Liver (tissue), 9 donors: ENCODE measurements around the gene NOX1. TPM values are rescaled to one million over a fixed set of nuclear protein-coding genes. Genes with fewer than 3 reads are reported as not detected.

Experiments used
- DNase-seq: peaks from one replicate; pipeline ENCODE4 v3.0.0-alpha.2; 2017; ENCODE audit warnings: low spot score
- H3K27ac ChIP-seq, 2 donors: one replicate each; pipeline ENCODE4 v1.7.0; 2013; ENCODE audit warnings: inconsistent platforms in 2 of 2, low read length in 2 of 2, control low read depth in 1 of 2, low read depth in 1 of 2, mild to moderate bottlenecking in 1 of 2
- H3K27me3 ChIP-seq, 4 donors: one replicate each; pipeline versions ENCODE4 v1.6.1 to v1.7.0; 2013; ENCODE audit warnings: low read length in 3 of 4, inconsistent platforms in 1 of 4, mild to moderate bottlenecking in 1 of 4, moderate library complexity in 1 of 4; ENCODE audit not compliant: control insufficient read depth in 4 of 4, insufficient read depth in 4 of 4
- H3K36me3 ChIP-seq, 4 donors: one replicate each; pipeline versions ENCODE4 v1.6.1 to v1.7.0; 2013; ENCODE audit warnings: low read length in 3 of 4, mild to moderate bottlenecking in 3 of 4, low read depth in 1 of 4, moderate library complexity in 1 of 4; ENCODE audit not compliant: control insufficient read depth in 4 of 4, insufficient read depth in 3 of 4
- H3K4me1 ChIP-seq, 4 donors: one replicate each; pipeline versions ENCODE4 v1.6.1 to v1.7.0; 2013; ENCODE audit warnings: low read length in 3 of 4, mild to moderate bottlenecking in 3 of 4, moderate library complexity in 1 of 4; ENCODE audit not compliant: control insufficient read depth in 4 of 4, insufficient read depth in 4 of 4
- H3K4me3 ChIP-seq, 3 donors: one replicate each; pipeline versions ENCODE4 v1.6.1 to v1.7.0; 2013; ENCODE audit warnings: low read length in 3 of 3, control low read depth in 1 of 3, low read depth in 1 of 3, mild to moderate bottlenecking in 1 of 3
- H3K9ac ChIP-seq, 2 donors: one replicate each; pipeline ENCODE4 v1.7.0; 2013; ENCODE audit warnings: low read length in 2 of 2, mild to moderate bottlenecking in 2 of 2, moderate library complexity in 2 of 2, control low read depth in 1 of 2, low read depth in 1 of 2
- H3K9me3 ChIP-seq, 4 donors: one replicate each; pipeline versions ENCODE4 v1.6.1 to v1.7.0; 2013; ENCODE audit warnings: low read length in 3 of 4; ENCODE audit not compliant: control insufficient read depth in 4 of 4
- CTCF ChIP-seq: fragments of 150-350 bp; IDR thresholded peaks from 2 replicates; pipeline ENCODE4 v1.5.1; 2017; ENCODE audit warnings: improper control_type of control experiment, low read depth, low read length; ENCODE audit not compliant: missing input control
- EGR1 ChIP-seq, 2 donors: IDR thresholded peaks; 2 replicates each; pipeline ENCODE4 v1.6.1; 2016 to 2018; ENCODE audit warnings: antibody characterized with exemption in 2 of 2, low read depth in 2 of 2
- FOXA1 ChIP-seq: IDR thresholded peaks from 2 replicates; pipeline ENCODE4 v1.6.1; 2016; ENCODE audit warnings: antibody characterized with exemption
- GABPA ChIP-seq, 2 donors: IDR thresholded peaks in 1 of 2; conservative IDR thresholded peaks in 1 of 2; 2 replicates each; pipeline ENCODE4 v1.6.1; 2016; ENCODE audit warnings: antibody characterized with exemption in 2 of 2, mild to moderate bottlenecking in 1 of 2, moderate library complexity in 1 of 2
- JUND ChIP-seq, 2 donors: IDR thresholded peaks; 2 replicates each; pipeline ENCODE4 v1.6.1; 2016; ENCODE audit warnings: antibody characterized with exemption in 2 of 2
- MAX ChIP-seq: IDR thresholded peaks from 2 replicates; pipeline ENCODE4 v1.6.1; 2016; ENCODE audit warnings: antibody characterized with exemption
- RAD21 ChIP-seq, 2 donors: IDR thresholded peaks; 2 replicates each; pipeline ENCODE4 v1.6.1; 2016; ENCODE audit warnings: antibody characterized with exemption in 2 of 2, mild to moderate bottlenecking in 2 of 2
- RXRA ChIP-seq, 2 donors: IDR thresholded peaks; 2 replicates each; pipeline ENCODE4 v1.6.1; 2017 to 2018; ENCODE audit warnings: antibody characterized with exemption in 2 of 2, mild to moderate bottlenecking in 1 of 2
- SP1 ChIP-seq: IDR thresholded peaks from 2 replicates; pipeline ENCODE4 v1.6.1; 2018; ENCODE audit warnings: antibody characterized with exemption, mild to moderate bottlenecking
- TAF1 ChIP-seq: conservative IDR thresholded peaks from 2 replicates; pipeline ENCODE4 v1.6.1; 2016; ENCODE audit warnings: antibody characterized with exemption, mild to moderate bottlenecking
- YY1 ChIP-seq: IDR thresholded peaks from 2 replicates; pipeline ENCODE4 v1.6.1; 2016; ENCODE audit warnings: antibody characterized with exemption, mild to moderate bottlenecking
- WGBS: extraction: QIAGEN DNeasy Blood & Tissue Kit; methylation state at CpG from one replicate; pipeline ENCODE4 v1.1.7; 2013; 5-methylcytosine and 5-hydroxymethylcytosine counted together
- polyA plus RNA-seq, 2 donors: library from polyadenylated mRNA; stranded (reverse) in 1 of 2; unstranded in 1 of 2; fragments of 200-250 nt in 1 of 2; fragments of >200 nt in 1 of 2; fragmentation: Nextera tagmentation in 1 of 2; extraction: Ambion mirVana in 1 of 2; gene quantifications; one replicate each; pipeline versions ENCODE4 v1.2.1 to v1.2.3, GENCODE V29; 2013 to 2015
- total RNA-seq, 2 donors: library from RNA; depleted of rRNA; stranded (reverse); fragments of >200 nt; gene quantifications; one replicate each; pipeline ENCODE4 v1.2.3, GENCODE V29; 2014
- TF ChIP-seq, protein P1 (sequence below): IDR thresholded peaks from 2 replicates; pipeline ENCODE4 v1.6.1; 2016; ENCODE audit warnings: antibody characterized with exemption
- TF ChIP-seq, protein P2 (sequence below): IDR thresholded peaks from 2 replicates; pipeline ENCODE4 v1.6.1; 2016; ENCODE audit warnings: antibody characterized with exemption
- donor health status: healthy.
- donor health status: healthy.
- donor health status: healthy.
- donor health status: healthy.
- donor health status: healthy.

Gene NOX1
- total and polyA plus RNA-seq, 4 donors, result 0.36 TPM; not detected in 3

DNA sequence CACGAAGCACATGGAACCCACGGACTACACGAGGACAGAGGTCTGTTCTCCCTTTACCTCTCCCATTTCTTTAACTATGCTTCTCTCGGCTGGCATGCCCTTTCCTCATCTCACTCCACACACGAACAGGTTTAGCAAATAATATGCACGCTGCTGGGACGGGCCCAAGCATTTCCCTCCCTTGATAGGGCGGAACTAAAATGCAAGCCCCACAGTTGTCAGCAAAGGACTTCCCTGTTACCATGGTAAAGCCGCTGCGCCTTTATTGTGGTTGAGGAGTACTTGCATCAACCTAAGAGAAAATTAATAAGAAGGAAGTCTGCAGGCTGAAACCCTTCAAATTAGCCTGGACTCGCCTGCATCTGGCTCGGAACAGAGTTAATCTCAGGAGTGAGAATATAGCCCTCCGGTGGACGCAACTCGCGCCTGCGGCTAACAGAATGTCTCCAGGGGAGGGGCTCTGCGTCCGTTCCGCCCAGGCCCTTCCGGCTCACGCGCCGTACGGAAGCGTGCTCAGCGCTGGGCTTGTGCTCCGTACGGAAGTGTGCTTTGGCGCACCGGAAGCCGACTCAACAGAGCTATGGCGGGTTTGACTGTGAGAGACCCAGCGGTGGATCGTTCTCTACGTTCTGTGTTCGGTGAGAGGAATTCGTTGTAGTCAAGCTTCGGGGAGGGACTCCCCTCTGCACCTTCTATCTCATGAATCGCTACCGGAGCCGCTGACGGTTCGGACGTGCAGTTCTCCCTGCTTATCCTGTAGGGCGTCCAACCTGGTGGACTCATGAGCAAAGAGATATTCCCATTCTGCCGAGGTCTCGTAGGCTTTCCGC lies 54.1 kb downstream of the NOX1 start, which contains the start of gene CSTF2:
CSTF2 (plus strand) TSS at position 555 of the 830 bp plus-strand sequence; CDS start at position 581, 26 bp downstream.
- Histone ChIP-seq H3K4me3 (peak within 1 kb of the TSS; percentile 81 to 99 (median 91)), H3K4me1 (peaks cover 0 to 7% (median 2%) of the 10 kb centered on the region in 4 donors), H3K36me3 (peaks cover 0 to 17% (median 5%) of the 10 kb centered on the region in 4 donors), H3K27me3 (no peaks in the 10 kb centered on the region), H3K9me3 (peaks cover 0 to 1% (median 0%) of the 10 kb centered on the region in 4 donors), H3K27ac (peak within 1 kb of the TSS; percentile 17 to 74), H3K9ac (no peak within 1 kb of the TSS)
- DNase-seq, result peak; percentile 67
- TF ChIP-seq TAF1 (no peak), EGR1 (IDR thresholded peaks at IDR 0.05; ENCODE audit: low read depth in 2 of 2) (peak; percentile 43 to 76), YY1 (peak; percentile 81), MAX (peak; percentile 82), CTCF (no peak), SP1 (no peak), FOXA1 (no peak), RAD21 (IDR thresholded peaks at IDR 0.05) (peak in 1 of 2 donors; percentile 29), RXRA (IDR thresholded peaks at IDR 0.05) (no peak), GABPA (IDR thresholded peaks at IDR 0.05 in 1 of 2, conservative IDR thresholded peaks at IDR 0.05 in 1 of 2) (peak; percentile 87 to 96), JUND (IDR thresholded peaks at IDR 0.05) (no peak)
- TF ChIP-seq, protein P1, sequence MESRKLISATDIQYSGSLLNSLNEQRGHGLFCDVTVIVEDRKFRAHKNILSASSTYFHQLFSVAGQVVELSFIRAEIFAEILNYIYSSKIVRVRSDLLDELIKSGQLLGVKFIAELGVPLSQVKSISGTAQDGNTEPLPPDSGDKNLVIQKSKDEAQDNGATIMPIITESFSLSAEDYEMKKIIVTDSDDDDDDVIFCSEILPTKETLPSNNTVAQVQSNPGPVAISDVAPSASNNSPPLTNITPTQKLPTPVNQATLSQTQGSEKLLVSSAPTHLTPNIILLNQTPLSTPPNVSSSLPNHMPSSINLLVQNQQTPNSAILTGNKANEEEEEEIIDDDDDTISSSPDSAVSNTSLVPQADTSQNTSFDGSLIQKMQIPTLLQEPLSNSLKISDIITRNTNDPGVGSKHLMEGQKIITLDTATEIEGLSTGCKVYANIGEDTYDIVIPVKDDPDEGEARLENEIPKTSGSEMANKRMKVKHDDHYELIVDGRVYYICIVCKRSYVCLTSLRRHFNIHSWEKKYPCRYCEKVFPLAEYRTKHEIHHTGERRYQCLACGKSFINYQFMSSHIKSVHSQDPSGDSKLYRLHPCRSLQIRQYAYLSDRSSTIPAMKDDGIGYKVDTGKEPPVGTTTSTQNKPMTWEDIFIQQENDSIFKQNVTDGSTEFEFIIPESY, result no peak
- TF ChIP-seq, protein P2, sequence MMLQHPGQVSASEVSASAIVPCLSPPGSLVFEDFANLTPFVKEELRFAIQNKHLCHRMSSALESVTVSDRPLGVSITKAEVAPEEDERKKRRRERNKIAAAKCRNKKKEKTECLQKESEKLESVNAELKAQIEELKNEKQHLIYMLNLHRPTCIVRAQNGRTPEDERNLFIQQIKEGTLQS, result no peak
- WGBS, result under 1% methylated on average over 49 of the region's 49 CpGs

DNA sequence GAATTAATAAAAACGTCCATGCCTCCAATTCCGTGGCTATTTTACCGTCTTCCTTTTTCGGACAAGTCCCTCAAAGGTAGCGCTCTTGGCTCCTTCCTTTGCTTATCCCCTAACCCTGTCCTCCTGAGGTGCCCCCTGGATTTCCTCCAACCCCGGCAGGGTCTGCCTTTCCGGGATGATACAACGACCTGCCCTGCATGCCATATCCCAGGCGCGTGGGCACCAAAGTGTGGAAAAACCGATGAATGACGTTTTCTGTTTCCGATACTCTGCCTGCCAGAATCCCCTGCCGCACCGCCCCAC lies 54.7 kb downstream of the NOX1 start:
- Histone ChIP-seq H3K36me3 (peaks cover 0 to 15% (median 4%) of the 10 kb centered on the region in 4 donors), H3K27ac (peak overlapping the region; percentile 17 to 74), H3K9ac (no peak overlapping the region), H3K4me1 (peaks cover 0 to 7% (median 2%) of the 10 kb centered on the region in 4 donors), H3K4me3 (peak overlapping the region; percentile 81 to 99 (median 91)), H3K9me3 (peaks cover 0 to 1% (median 0%) of the 10 kb centered on the region in 4 donors), H3K27me3 (no peaks in the 10 kb centered on the region)
- 16% methylated on average over 15 of the region's 15 CpGs for WGBS
- TF ChIP-seq YY1 (no peak), FOXA1 (no peak)
- no peak for DNase-seq
